ENCODE measurements around the gene CYP2C18. TPM values are rescaled to one million over a fixed set of nuclear protein-coding genes. Genes with fewer than 3 reads are reported as not detected.
"Not testable (repeated sequence)": the region's sequence is repeated elsewhere in the genome, so short reads cannot be mapped to it uniquely, and the experiment has no call there.

CYP2C18 gene
- polyA plus RNA-seq, 1 donor (not counting 4 experiments of a cell fraction or from before 2014, with no cell fraction given): 0.28 TPM

DNA sequence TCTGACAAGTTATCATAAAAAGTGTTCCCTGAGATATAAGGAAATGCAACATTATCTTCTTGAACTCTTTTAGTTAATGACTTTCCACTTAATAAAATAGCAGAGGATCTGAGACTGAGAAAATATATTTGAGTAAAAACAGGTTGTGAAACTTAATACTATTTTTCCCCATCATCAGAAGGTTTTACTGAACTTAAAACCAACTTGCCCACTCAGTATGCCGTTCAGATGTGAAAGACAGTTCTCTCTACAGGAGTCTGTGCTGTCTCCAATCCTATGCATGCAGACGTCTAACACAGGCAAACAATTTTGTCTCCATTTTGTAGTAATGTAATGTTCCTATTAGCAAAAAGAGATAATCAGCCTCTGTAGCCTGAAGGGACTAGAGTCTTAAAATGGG lies 38.2 kb upstream of the CYP2C18 start:
- Histone ChIP-seq H3K4me2 (ENCODE audit: control insufficient read depth, extremely low read depth, insufficient read depth, low read depth, low read length) (no peak overlapping the region), H2AFZ (ENCODE audit: control insufficient read depth, low read length) (no peak overlapping the region), H3K4me1 (ENCODE audit: control insufficient read depth, extremely low read depth, insufficient read depth, low read length) (no peaks in the 10 kb centered on the region), H4K20me1 (ENCODE audit: control insufficient read depth, extremely low read depth, insufficient read depth, low read length) (no peaks in the 10 kb centered on the region), H3K4me3 (ENCODE audit: control insufficient read depth in 2 of 3, extremely low read depth in 1 of 3, insufficient read depth in 2 of 3, low read depth in 1 of 3, low read length in 3 of 3) (no peak overlapping the region), H3K9ac (ENCODE audit: control insufficient read depth, extremely low read depth, insufficient read depth, low read length) (no peak overlapping the region), H3K9me1 (ENCODE audit: control insufficient read depth, extremely low read depth, insufficient read depth, low read length) (no peaks in the 10 kb centered on the region), H3K79me2 (ENCODE audit: control insufficient read depth, insufficient read depth, low read length) (no peaks in the 10 kb centered on the region), H3K36me3 (ENCODE audit: control insufficient read depth in 2 of 2, extremely low read depth in 1 of 2, insufficient read depth in 2 of 2, low read length in 2 of 2) (no peaks in the 10 kb centered on the region), H3K27me3 (ENCODE audit: control insufficient read depth, extremely low read depth, insufficient read depth, low read length) (no peaks in the 10 kb centered on the region), H3K27ac (ENCODE audit: control insufficient read depth, insufficient read depth, low read length) (no peak overlapping the region), H3K9me3 (ENCODE audit: control insufficient read depth, low read depth, low read length) (no peaks in the 10 kb centered on the region)
- DNase-seq (ENCODE audit: low read depth, low spot score) (no peak), FAIRE-seq (no peak)
- no peak for TF ChIP-seq EZH2 (IDR thresholded peaks at IDR 0.05; ENCODE audit: low read length)
- TF ChIP-seq, protein P1, sequence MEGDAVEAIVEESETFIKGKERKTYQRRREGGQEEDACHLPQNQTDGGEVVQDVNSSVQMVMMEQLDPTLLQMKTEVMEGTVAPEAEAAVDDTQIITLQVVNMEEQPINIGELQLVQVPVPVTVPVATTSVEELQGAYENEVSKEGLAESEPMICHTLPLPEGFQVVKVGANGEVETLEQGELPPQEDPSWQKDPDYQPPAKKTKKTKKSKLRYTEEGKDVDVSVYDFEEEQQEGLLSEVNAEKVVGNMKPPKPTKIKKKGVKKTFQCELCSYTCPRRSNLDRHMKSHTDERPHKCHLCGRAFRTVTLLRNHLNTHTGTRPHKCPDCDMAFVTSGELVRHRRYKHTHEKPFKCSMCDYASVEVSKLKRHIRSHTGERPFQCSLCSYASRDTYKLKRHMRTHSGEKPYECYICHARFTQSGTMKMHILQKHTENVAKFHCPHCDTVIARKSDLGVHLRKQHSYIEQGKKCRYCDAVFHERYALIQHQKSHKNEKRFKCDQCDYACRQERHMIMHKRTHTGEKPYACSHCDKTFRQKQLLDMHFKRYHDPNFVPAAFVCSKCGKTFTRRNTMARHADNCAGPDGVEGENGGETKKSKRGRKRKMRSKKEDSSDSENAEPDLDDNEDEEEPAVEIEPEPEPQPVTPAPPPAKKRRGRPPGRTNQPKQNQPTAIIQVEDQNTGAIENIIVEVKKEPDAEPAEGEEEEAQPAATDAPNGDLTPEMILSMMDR (optimal IDR thresholded peaks at IDR 0.05 in 1 of 3, IDR thresholded peaks at IDR 0.05 in 1 of 3, conservative IDR thresholded peaks at IDR 0.05 in 1 of 3; ENCODE audit: extremely low read depth in 1 of 3, insufficient read depth in 2 of 3, low read length in 3 of 3): no peak
- dilution Hi-C loops (cut with MboI; ENCODE audit: extremely low pct_ligation_motif_present, low sequenced_read_pairs): loop anchor here (25.0 kb wide), 1 partner anchor 492 kb away; no protein-coding TSS in a partner anchor

DNA sequence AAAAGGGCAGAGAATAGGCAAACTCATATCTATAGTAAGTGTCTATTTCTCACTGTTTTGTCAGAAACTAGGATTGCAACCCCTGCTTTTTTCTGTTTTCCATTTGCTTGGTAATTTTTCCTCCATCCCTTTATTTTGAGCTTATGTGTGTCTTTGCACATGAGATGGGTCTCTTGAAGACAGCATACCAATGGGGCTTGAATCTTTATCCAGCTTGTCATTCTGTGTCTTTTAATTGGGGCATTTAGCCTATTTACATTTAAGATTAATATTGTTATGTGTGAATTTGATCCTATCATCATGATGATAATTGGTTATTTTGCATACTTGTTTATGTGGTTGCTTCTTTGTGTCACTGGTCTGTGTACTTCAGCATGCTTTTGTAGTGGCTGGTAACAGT lies 28.3 kb upstream of the CYP2C18 start:
- dilution Hi-C loops (cut with MboI; ENCODE audit: extremely low pct_ligation_motif_present, low sequenced_read_pairs); H2AFZ ChIP-seq (ENCODE audit: control insufficient read depth, low read length): not testable (repeated sequence)

DNA sequence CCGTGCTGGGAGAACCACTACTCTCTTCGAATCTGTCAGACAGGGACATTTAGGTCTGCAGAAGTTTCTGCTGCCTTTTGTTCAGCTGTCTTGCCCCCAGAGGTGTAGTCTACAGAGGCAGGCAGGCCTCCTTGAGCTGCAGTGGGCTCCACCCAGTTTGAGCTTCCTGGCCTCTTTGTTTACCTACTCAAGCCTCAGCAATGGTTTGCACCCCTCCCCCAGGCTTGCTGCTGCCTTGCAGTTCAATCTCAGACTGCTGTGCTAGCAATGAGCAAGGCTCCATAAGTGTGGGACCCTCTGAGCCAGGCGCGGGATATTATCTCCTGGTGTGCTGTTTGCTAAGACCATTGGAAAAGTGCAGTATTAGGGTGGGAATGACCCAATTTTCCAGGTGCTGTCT lies 20.5 kb upstream of the CYP2C18 start:
- H3K27me3 ChIP-seq (ENCODE audit: control insufficient read depth, extremely low read depth, insufficient read depth, low read length); H3K79me2 ChIP-seq (ENCODE audit: control insufficient read depth, insufficient read depth, low read length); H3K27ac ChIP-seq (ENCODE audit: control insufficient read depth, insufficient read depth, low read length); H3K9me1 ChIP-seq (ENCODE audit: control insufficient read depth, extremely low read depth, insufficient read depth, low read length); H3K4me1 ChIP-seq (ENCODE audit: control insufficient read depth, extremely low read depth, insufficient read depth, low read length); DNase-seq (ENCODE audit: low read depth, low spot score); H3K4me2 ChIP-seq (ENCODE audit: control insufficient read depth, extremely low read depth, insufficient read depth, low read depth, low read length); H2AFZ ChIP-seq (ENCODE audit: control insufficient read depth, low read length); H3K4me3 ChIP-seq (ENCODE audit: control insufficient read depth in 2 of 3, extremely low read depth in 1 of 3, insufficient read depth in 2 of 3, low read depth in 1 of 3, low read length in 3 of 3); H3K36me3 ChIP-seq (ENCODE audit: control insufficient read depth in 2 of 2, extremely low read depth in 1 of 2, insufficient read depth in 2 of 2, low read length in 2 of 2); H3K9me3 ChIP-seq (ENCODE audit: control insufficient read depth, low read depth, low read length); H3K9ac ChIP-seq (ENCODE audit: control insufficient read depth, extremely low read depth, insufficient read depth, low read length); FAIRE-seq; H4K20me1 ChIP-seq (ENCODE audit: control insufficient read depth, extremely low read depth, insufficient read depth, low read length); dilution Hi-C loops (cut with MboI; ENCODE audit: extremely low pct_ligation_motif_present, low sequenced_read_pairs): not testable (repeated sequence)

More for the DNA sequence above, 28.3 kb upstream of the CYP2C18 start:
- not testable (repeated sequence) for H3K36me3 ChIP-seq (ENCODE audit: control insufficient read depth in 2 of 2, extremely low read depth in 1 of 2, insufficient read depth in 2 of 2, low read length in 2 of 2); H4K20me1 ChIP-seq (ENCODE audit: control insufficient read depth, extremely low read depth, insufficient read depth, low read length); H3K9ac ChIP-seq (ENCODE audit: control insufficient read depth, extremely low read depth, insufficient read depth, low read length); H3K27me3 ChIP-seq (ENCODE audit: control insufficient read depth, extremely low read depth, insufficient read depth, low read length); H3K4me1 ChIP-seq (ENCODE audit: control insufficient read depth, extremely low read depth, insufficient read depth, low read length); H3K9me3 ChIP-seq (ENCODE audit: control insufficient read depth, low read depth, low read length); H3K4me3 ChIP-seq (ENCODE audit: control insufficient read depth in 2 of 3, extremely low read depth in 1 of 3, insufficient read depth in 2 of 3, low read depth in 1 of 3, low read length in 3 of 3); H3K79me2 ChIP-seq (ENCODE audit: control insufficient read depth, insufficient read depth, low read length); H3K9me1 ChIP-seq (ENCODE audit: control insufficient read depth, extremely low read depth, insufficient read depth, low read length); H3K27ac ChIP-seq (ENCODE audit: control insufficient read depth, insufficient read depth, low read length); DNase-seq (ENCODE audit: low read depth, low spot score); FAIRE-seq; H3K4me2 ChIP-seq (ENCODE audit: control insufficient read depth, extremely low read depth, insufficient read depth, low read depth, low read length)
